Measurements from ENCODE around the gene RNF11.

RNF11 gene

GRCh38 chr1:51297401-51298321 is 61.6 kb downstream of the RNF11 start:
- peak; percentile 80 for DNase-seq

DNA sequence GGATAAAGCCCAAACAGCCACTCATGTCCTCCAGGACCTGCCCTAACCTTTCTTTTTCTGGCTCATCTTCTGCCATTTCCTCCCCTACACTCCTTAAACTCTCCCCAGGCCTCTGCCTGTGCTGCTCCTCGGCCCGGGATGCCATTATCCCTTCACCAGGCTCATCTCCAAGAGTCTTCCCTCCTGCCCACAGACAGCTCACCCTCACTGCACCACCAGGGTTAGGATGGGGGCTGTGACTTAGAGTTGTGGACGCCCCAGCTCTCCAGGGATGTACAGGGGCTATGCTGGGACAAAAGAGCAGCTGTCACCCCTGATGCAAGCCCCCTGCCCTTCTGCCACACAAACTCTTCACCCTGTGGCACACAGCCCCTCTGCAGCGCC is 62.2 kb downstream of the RNF11 start:
- no peak for DNase-seq

DNA sequence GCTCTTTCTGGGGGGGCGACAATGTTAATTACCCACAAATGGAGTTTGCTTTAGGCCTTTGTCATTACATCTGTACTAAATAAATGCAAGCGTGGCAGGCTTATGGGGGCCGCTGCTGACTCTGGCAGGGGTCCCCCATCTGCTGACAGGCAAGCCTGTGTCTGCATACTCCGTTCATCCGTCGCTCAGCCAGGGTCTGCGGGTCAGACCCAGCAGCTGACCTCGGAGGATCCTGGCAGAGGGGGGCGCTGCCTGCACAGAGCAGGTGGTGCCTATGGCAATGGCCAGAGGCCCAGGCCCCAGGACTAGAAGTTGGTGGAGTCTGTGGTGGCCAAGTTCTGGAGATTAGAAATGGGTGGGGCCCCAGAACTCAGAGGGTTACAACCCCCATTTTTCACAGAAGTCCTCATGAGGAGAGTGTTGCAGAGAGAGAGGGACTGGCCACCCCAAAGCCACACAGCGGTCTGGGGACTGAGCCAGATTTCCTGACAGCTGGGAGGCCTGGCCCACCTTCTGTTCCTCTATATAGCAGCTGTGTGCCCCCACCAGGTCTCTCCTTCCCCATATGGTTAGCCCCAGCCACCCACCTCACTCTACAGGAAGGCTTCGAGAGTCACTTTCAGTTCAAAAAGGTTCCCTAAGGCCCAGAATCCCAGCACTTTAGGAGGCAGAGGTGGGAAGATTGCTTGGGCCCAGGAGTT is 63.3 kb downstream of the RNF11 start:
- no peak for DNase-seq

GRCh38 chr1:51299981-51300670 is 64.1 kb downstream of the RNF11 start:
- no peak for DNase-seq

GRCh38 chr1:51301152-51301843 is 65.2 kb downstream of the RNF11 start:
- DNase-seq, result no peak

GRCh38 chr1:51301844-51302162 is 65.7 kb downstream of the RNF11 start:
- no peak for DNase-seq

- no peak for DNase-seq
These were observed 66.2 kb downstream of the RNF11 start for GRCh38 chr1:51302270-51302669.

GRCh38 chr1:51302746-51303145 is 66.7 kb downstream of the RNF11 start:
- DNase-seq, result no peak

GRCh38 chr1:51303315-51303714 is 67.2 kb downstream of the RNF11 start:
- no peak for DNase-seq

DNA sequence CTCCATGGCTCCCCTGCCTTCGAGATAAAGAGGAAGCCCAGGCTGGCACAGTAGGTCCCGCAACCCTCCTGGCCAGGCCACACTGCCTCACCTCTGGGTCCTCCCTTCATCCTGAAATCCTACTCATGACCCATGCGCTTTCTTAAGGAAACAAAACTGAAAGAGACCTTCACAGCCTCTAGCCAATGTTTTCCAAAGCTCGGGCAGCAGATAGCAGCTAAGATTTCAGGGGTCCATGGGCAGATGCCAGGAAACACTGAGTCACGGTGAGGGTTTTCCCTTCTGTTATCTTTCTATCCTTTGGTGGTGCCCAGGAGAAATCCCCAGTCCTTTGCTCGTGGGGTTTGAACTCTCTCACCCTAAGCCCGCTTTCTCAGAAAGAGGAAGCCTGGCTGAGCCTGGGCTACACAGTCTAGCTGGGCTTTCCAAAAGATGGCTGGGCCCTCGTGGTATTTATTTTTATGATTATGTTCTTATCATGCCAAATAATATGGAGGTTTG is 67.7 kb downstream of the RNF11 start:
- no peak for DNase-seq

DNA sequence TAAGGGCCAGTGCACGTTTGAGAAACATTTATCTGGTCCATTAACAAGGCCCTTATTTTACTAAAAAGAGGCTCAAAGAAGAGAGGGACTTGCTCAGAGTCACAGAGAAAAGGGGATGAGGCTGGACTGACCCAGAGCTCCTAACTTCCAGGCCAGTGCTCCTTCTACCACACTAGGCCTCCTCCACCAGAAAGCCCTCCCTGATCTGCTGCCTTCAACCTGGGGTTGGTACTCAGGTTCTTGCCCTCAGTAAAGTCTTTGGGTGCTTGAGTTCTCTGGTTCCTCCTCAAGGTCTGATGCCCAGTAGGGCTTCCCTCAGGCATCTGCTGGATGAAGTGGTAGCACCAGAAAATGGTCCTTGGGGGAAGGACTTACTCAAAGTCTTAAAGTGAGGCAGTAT is 68.3 kb downstream of the RNF11 start:
- no peak for DNase-seq

DNA sequence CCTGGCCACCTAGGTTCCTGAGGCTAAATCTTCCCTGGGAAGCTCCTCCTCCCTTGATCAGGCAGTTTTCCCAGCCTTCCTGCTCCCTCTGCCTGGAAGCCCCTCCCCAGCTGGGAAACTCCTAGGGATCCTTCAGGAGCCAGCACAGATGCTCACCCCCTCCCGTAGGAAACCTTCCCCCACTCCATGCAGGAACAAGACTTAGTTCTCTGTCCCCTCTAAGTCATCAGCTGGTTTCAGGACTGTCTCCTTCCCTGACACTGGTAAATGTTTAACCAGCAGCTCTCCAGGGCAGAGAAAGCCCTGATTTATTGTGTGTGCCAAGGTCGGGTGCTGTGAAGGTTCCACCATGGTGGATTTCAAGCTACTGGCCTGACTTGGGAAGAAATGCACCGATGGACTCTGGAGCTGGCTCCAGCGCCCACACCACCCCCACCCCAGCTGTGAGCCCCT is 69.3 kb downstream of the RNF11 start:
- DNase-seq, result no peak

DNA sequence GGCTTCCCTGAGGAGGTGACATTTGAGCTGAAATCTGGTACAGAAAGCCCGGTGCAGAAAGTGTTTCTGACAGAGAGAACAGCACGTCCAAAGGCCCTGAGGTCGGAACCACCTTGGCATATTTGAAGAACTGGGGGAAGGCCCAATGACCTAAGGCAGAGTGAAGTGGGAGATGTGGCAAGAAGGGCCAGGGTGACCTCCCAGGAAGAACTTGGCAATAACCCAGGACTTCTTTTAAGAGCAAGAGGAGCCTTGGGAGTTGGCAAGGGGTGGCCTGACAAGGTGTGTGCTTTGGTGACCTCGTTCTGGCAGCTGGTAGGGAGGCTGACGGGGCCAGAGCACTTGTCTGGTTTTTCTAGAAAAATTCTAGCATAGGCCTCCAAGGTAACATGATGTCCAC is 70.9 kb downstream of the RNF11 start:
- DNase-seq, result peak; percentile 36

GRCh38 chr1:51308636-51309035 is 72.6 kb downstream of the RNF11 start:
- no peak for DNase-seq

GRCh38 chr1:51309291-51309690 is 73.2 kb downstream of the RNF11 start:
- no peak for DNase-seq

- DNase-seq, result no peak
These were observed 75.0 kb downstream of the RNF11 start for GRCh38 chr1:51310871-51311613.

DNA sequence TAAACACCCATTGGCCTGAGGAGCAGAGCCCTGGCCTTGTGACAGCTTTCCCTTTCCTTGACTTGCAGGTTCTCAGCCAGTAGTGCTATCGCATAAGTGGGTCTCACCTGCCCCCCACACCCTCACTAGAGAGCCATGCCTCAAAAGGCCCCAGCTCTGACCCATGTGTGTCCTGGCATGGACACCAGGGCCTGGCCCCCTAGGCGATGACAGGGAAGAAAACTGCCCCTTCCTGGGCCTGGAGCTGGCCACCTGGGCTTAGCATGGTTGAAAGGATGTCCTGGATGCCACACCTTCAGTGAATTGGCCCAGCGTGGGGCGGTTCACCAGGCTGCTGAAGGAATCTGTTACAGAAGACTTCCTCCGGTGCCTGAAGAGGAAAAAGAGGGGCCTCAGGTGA is 75.8 kb downstream of the RNF11 start:
- no peak for DNase-seq

GRCh38 chr1:51312718-51313117 is 76.6 kb downstream of the RNF11 start:
- DNase-seq, result no peak

DNA sequence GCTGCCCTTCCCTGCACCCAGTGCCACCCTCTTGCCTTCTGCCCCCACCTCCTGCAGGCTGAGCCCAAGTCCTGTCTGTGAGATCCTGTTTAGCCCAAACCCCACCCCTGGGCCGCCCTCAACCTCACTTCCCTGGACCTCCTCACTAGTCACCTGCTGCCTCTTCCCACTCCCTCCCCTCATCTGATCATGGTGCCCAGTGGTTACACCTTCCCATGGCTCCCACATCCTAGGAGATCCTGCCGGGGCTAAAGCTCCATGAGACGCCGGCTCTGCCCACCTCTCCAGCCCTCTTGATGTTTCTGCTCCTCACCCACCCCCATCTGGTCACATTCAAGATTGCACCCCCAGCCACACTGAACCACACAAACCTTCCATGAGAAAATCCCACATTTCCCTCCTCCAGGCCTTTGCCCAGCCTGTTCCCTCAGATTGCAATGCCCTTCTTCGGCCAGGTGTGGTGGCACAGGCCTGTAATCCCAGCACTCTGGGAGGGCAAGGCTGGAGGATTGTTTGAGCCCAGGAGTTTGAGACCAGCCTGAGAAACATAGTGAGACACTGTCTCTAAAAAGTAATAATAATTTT is 77.3 kb downstream of the RNF11 start:
- DNase-seq, result no peak

GRCh38 chr1:51313961-51314777 is 78.1 kb downstream of the RNF11 start:
- no peak for DNase-seq

DNA sequence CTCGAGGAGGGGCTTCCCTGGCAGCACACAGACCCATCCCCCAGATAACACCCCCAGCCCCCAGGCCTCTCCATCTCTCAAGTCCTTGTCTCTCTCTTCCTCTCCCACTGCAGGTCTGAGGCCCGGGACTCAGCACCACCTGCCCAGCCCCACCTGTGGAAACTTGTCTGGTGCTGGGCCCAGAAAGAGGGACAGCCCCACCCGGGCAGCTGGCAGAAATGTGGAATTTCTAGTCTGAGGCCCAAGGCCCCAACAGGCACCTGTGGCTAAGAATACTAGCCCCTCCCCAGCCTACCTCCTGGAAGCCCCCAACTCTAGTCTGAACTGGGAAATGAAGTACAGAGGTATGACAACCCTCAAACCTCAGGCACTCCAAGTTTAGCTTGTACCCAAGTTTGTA is 78.9 kb downstream of the RNF11 start:
- no peak for DNase-seq
